Stimulated activated CD4-positive, alpha-beta T cell treated with anti-CD3 and anti-CD28 coated beads, Interleukin-12 subunit alpha, Interleukin-12 subunit beta, amount 100 ng/mL, for 4 hours (primary cell): ENCODE data around the gene SPDYC.
A peak's percentile ranks its signal among the peaks of the same experiment; 100 is the strongest.

Source experiments
- DNase-seq: peaks from one replicate; pipeline ENCODE4 v3.0.0-alpha.2; 2020

The SPDYC gene

DNA sequence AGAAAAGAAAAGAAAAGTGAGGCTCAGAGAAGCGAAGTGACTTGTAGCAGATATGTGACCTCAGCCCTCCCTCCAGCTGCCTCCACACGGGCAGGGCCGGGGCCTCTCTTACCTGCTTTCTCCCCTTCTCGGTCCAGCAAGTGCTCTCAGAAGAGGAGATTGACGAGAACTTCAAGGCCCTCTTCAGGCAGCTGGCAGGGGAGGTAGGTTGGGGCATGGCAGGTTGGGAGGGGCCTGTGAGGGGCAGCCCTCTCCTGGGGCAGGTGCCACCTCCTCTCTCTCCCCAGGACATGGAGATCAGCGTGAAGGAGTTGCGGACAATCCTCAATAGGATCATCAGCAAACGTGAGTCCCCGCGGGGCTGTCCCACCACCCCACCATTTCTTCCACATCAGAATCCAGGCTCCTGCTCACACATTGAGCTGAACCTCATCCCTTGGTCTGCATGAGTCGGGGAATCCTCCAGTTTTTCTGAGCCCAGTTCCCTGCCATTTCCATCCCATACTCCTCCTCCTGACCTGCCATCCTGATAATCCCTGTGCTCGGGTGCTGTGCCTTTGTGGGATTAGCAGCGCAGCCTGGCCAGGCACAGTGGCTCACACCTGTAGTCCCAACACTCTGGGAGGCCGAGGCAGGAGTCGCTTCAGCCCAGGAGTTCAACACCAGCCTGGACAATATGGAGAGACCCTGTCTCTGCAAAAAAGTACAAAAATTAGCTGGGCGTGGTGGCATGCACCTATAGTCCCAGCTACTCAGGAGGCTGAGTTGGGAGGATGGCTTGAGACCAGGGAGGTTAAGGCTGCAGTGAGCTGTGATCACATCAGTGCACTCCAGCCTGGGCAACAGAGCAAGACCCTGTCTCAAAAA, 38.1 kb downstream of the SPDYC start:
- no peak for DNase-seq

DNA sequence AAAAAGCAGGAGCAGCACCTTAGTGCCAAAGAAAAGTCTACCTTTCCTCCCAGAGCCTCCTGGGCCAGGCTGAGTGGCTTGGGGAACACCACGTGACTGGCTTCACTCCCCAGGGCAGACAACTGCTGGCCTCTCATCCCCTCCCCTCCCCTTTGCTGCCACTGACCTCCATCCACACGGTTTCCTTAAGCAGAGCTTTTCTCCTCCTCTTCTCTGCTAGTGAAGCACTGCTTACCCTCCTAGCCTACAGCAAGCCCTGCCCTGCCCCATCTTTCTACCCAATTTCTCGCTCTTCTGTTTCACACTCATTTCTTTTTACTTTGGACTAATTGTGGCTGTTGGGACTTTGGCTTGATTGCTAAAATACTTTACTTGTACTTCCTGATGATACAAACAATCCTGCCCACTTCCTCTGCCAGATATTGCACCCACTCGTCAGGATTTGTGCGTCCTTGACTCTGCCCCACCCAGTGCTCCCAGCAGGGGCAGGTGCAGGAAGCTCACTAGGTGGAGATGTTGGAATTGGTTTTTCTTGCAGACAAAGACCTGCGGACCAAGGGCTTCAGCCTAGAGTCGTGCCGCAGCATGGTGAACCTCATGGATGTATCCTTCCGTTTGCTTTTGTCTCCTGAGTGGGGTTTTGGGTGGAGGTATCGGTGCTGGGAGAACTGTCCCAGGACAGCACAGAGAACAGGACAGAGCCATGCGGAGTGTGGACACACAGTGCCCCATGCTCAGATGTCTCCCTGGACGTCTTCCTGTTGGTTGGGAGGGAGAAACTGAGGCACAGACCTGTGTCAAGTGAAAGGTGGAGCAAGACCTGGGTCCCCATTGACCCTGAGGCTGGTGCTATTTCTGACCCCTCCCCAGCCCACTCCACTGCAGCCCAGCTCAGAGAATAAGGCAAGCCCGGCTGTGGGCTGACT, 39.0 kb downstream of the SPDYC start:
- DNase-seq: no peak

- no peak for DNase-seq
Observed at GRCh38 chr11:65209711-65210360, 39.8 kb downstream of the SPDYC start.

DNA sequence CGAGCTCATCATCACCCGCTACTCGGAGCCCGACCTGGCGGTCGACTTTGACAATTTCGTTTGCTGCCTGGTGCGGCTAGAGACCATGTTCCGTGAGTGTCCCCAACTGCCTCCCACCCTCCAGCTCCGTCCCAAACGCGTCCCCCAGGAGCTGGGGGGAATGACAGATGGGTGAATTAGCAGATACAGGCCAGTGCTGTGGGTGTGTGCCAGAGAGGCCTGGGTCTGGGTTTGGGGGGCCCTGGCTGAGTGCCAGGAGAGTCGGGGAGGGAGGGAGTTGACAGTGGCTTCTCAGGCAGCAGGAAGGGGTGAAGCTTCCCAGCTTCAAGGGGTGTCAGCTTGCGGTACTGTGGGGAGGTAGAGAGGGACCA, 40.3 kb downstream of the SPDYC start:
- no peak for DNase-seq

- no peak for DNase-seq
Observed at GRCh38 chr11:65210748-65211147, 40.7 kb downstream of the SPDYC start.

GRCh38 chr11:65211293-65212105, 41.5 kb downstream of the SPDYC start:
- no peak for DNase-seq

DNA sequence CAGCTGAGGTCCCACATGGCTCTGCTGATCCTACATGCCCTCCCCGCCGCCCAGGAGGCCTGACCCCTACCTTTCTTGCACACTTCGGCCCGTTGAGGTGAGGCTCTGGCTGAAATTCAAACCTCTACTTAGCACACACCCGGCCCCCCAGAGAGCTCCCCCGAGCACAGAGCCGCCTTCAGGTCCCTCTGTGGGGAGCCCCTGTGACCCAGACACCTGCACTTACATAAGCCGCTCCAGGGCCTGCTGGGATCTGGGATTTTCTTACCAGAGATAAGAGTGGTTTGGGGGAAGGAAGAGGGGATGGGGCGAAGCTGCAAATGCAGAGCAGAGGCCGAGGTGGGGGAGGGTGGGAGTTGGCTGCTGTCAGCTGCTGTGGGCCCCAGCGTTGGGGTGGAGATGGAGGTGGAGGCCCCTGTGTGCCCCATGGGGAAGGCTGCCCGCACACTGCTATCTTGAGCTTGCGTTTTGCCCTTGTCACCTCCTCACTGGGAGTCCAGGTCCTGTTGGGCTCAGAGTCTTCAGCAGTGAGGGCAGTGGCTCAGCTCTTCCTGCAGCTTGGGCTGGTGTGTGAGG, 42.3 kb downstream of the SPDYC start:
- no peak for DNase-seq

DNA sequence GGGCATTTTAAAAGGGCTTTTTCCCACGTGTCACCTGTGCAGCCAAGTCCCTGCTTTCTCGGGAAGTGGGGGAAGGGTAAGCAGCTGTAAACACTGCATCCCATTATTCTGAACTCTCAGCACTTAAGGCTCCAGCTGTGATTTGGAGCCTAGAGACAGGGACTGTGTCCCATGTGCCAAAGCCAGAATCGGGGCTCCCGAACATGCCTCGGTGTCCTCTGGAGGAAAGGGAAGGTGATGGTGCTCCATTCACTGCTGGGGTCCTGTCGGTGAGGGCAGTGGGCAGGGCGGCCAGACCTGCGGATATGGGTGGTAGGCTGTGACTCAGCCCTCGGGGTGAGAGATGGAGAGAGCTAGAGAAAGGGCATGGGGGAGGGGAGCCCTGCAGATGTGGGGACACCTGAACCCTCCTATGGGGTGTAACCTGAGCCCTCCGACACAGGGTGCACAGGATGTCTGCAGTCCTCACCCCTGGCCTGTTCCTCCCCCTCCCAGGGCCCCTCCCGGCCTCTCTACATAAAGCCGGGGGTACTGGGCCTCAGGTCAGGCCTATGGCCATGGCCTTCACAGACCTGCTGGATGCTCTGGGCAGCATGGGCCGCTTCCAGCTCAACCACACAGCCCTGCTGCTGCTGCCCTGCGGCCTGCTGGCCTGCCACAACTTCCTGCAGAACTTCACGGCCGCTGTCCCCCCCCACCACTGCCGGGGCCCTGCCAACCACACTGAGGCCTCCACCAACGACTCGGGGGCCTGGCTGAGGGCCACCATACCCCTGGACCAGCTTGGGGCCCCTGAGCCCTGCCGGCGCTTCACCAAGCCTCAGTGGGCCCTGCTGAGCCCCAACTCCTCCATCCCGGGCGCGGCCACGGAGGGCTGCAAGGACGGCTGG, 43.5 kb downstream of the SPDYC start:
- no peak for DNase-seq

DNA sequence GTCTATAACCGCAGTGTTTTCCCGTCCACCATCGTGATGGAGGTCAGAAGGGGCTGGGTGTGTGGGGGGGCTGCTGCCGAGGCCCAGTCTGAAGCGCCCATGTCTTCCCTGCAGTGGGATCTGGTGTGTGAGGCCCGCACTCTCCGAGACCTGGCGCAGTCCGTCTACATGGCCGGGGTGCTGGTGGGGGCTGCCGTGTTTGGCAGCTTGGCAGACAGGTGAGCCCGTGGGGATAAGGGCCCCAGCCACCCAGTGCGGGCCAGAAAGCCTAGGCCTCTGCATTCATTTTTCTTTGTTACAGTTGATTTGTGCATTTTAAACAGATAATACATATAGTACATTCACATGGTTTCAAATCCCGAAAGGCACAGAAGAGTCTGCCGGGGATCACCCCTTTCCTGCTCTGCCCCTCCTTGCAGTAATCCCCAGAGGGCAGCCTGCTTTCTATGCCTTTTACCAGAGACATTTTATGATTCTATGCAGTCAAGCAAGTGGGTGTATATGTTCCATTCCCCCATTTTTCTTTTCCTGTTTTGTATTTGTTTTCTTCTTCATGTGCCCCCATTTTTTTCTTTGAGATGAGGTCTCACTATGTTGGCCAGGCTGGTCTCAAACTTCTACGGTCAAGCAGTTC, 44.3 kb downstream of the SPDYC start:
- no peak for DNase-seq

DNA sequence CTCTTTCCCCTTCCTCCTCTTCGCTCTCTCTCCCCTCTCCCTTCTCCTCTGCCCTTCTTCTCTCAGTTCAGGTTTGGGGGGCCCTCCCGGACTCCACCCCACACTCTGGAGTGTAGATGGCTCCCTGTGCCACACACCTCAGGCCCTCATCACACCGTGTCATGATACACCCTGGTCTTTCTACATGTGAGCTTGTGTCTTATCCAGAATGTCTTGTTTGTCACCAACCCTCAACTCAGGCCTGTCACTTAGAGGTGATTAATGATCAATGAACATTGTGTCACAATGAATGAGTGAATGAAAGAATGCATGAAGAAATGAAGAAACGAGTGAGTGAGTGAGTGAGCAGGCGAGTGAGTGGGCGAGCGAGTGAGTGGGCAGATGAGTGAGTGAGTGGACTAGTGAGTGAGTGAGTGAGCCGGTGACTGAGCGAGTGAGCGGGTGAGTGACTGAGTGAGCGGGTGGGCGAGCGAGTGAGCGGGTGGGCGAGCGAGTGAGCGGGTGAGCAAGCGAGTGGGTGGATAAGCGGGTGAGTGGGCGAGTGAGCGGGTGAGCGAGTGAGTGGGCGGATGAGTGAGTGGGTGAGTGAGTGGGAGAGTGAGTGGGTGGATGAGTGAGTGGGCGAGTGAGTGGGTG, 45.5 kb downstream of the SPDYC start:
- peak; percentile 17 for DNase-seq

GRCh38 chr11:65216830-65217229, 46.8 kb downstream of the SPDYC start:
- no peak for DNase-seq

DNA sequence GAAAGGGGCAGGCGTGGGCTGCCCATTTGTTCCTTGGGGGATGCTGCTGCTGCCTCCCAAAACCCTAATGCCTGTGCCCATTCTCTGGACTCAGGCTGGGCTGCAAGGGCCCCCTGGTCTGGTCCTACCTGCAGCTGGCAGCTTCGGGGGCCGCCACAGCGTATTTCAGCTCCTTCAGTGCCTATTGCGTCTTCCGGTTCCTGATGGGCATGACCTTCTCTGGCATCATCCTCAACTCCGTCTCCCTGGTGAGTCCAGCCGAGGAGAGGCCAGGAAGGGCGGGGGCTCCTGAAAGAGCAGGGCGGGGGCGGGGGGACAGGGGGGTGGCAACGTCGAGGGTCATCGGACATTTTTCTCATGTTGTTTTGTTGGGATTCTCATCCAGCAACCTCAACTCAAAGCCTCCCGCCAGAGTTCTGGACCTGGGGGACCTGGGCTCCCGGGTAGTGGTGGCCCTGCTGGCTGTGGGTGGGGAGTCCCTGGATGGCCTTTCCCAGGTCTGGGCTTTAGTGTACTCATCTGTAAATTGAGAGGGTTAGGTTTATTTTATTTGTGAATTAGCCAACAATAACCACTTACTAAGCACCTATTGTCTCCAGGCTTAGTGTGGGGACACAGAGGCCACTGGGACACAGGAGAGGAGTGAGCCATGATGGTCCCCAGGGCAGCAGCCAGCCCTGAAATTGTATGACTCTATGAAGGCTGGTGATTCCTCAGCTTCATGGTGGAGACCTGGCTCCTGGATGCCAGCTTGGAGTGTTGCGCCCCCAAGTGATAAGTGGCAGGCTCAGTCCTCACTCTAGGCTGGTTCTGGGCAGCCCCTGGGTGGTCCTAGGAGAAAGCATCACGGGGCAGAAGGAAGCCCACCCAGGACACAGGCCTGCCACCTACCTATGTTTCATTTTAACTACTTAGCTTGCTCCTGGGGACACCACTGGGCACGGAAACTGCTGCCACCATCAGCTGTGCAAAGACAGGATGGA, 47.7 kb downstream of the SPDYC start:
- no peak for DNase-seq

DNA sequence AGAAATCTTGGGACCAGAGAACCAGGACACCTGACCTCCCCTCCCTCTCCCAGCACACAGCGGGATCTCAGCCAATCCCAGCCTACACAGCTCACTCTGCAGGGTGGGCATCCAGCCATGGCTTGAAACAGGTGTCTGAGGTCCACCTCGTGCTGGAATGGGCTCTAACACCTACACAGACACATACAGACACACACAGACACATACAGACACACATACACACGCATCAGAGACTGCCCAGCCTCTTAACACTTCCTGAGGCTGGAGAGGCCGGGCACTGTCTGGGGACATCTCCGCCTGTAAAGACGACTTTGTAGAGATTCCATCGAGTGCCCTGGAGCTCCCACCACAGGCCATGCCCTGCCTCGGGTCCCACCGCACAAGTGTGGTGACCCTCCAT, 48.4 kb downstream of the SPDYC start:
- DNase-seq: no peak

- DNase-seq: no peak
Observed at GRCh38 chr11:65219930-65220213, 49.8 kb downstream of the SPDYC start.

GRCh38 chr11:65221026-65221425, 51.0 kb downstream of the SPDYC start:
- no peak for DNase-seq
